GM23338 (cell line): ENCODE measurements around the gene GBP7.

Experiments used
- CREB1 ChIP-seq: fragments of 250-450 bp; sonication (Bioruptor Pico); IDR thresholded peaks from 2 replicates; pipeline ENCODE4 v1.5.0; 2020; ENCODE audit warnings: low read depth, mild to moderate bottlenecking, moderate library complexity
- CTCF ChIP-seq, 2 experiments: fragments of 200-600 bp in 1 of 2; sonication (generic) in 1 of 2; conservative IDR thresholded peaks; 2 replicates each; pipeline versions ENCODE4 v1.5.1 to v1.6.1; 2016 to 2017; ENCODE audit warnings: antibody characterized with exemption in 2 of 2, low read depth in 2 of 2, mild to moderate bottlenecking in 2 of 2, moderate library complexity in 1 of 2
- ETS1 ChIP-seq: IDR thresholded peaks from 2 replicates; pipeline ENCODE4 v1.6.1; 2016; ENCODE audit warnings: antibody characterized with exemption
- EZH2 ChIP-seq: fragments of 200-600 bp; sonication (generic); IDR thresholded peaks from one replicate; pipeline ENCODE4 v1.8.0; 2017; ENCODE audit warnings: antibody characterized with exemption, mild to moderate bottlenecking, low read depth; ENCODE audit not compliant: unreplicated experiment
- EZH2phosphoT487 ChIP-seq: fragments of 200-600 bp; sonication (generic); IDR thresholded peaks from one replicate; pipeline ENCODE4 v1.8.1; 2018; ENCODE audit warnings: antibody characterized with exemption; ENCODE audit not compliant: unreplicated experiment
- JUNB ChIP-seq: IDR thresholded peaks from one replicate; pipeline ENCODE4 v1.6.1; 2016; ENCODE audit warnings: antibody characterized with exemption; ENCODE audit not compliant: unreplicated experiment
- NANOG ChIP-seq: IDR thresholded peaks from 2 replicates; pipeline ENCODE4 v1.6.1; 2016; ENCODE audit warnings: antibody characterized with exemption, borderline replicate concordance
- POLR2AphosphoS5 ChIP-seq: IDR thresholded peaks from 2 replicates; pipeline ENCODE4 v1.6.1; 2016; ENCODE audit warnings: antibody characterized with exemption, low read depth
- REST ChIP-seq: IDR thresholded peaks from one replicate; pipeline ENCODE4 v1.6.1; 2018; ENCODE audit warnings: antibody characterized with exemption; ENCODE audit not compliant: unreplicated experiment
- STAT1 ChIP-seq: IDR thresholded peaks from one replicate; pipeline ENCODE4 v1.6.1; 2016; ENCODE audit warnings: antibody characterized with exemption; ENCODE audit not compliant: unreplicated experiment
- ZNF114 ChIP-seq: fragments of 250-450 bp; sonication (Bioruptor Pico); IDR thresholded peaks from 2 replicates; pipeline ENCODE4 v1.5.0; 2020; ENCODE audit warnings: mild to moderate bottlenecking, moderate library complexity
- ZNF331 ChIP-seq: fragments of 250-450 bp; sonication (Bioruptor Pico); IDR thresholded peaks from 2 replicates; pipeline ENCODE4 v1.5.0; 2020; ENCODE audit warnings: low read depth, mild to moderate bottlenecking, moderate library complexity
- ZNF462 ChIP-seq: fragments of 250-450 bp; sonication (Bioruptor Pico); IDR thresholded peaks from 2 replicates; pipeline ENCODE4 v1.5.0; 2020; ENCODE audit warnings: mild to moderate bottlenecking, moderate library complexity

GRCh38 chr1:89087241-89087640 lies 88.6 kb downstream of the GBP7 start:
- TF ChIP-seq EZH2phosphoT487, result no peak
- no peak for TF ChIP-seq JUNB
- no peak for TF ChIP-seq EZH2
- no peak for TF ChIP-seq POLR2AphosphoS5
- no peak for TF ChIP-seq CTCF (conservative IDR thresholded peaks at IDR 0.05; ENCODE audit: low read depth in 2 of 2)
- TF ChIP-seq ZNF114 (CRISPR knock-in tag), result no peak
- TF ChIP-seq ZNF331, result no peak
- TF ChIP-seq REST, result no peak
- no peak for TF ChIP-seq CREB1 (CRISPR knock-in tag)
- no peak for TF ChIP-seq ETS1
- TF ChIP-seq NANOG, result no peak
- TF ChIP-seq ZNF462 (CRISPR knock-in tag), result no peak
- TF ChIP-seq STAT1, result no peak
